Tibial artery (tissue), 4 donors: ENCODE measurements around the gene NIPBL.

ENCODE experiments used
- DNase-seq, 2 donors: peaks; one replicate each; pipeline ENCODE4 v3.0.0-alpha.2; 2019
- H3K27ac ChIP-seq, 2 donors: fragments of 200-600 bp; sonication (generic) in 1 of 2; 1 replicate in 1 of 2; 2 replicates in 1 of 2; pipeline ENCODE4 v1.5.1; 2018 to 2019; ENCODE audit warnings: mild to moderate bottlenecking in 1 of 2
- H3K27me3 ChIP-seq, 2 donors: fragments of 200-600 bp; sonication (generic) in 1 of 2; one replicate each; pipeline versions ENCODE4 v1.5.1 to v1.6.0; 2016 to 2019
- H3K36me3 ChIP-seq, 3 donors: fragments of 200-600 bp; sonication (generic) in 2 of 3; one replicate each; pipeline ENCODE4 v1.5.1; 2016 to 2019; ENCODE audit warnings: mild to moderate bottlenecking in 2 of 3
- H3K4me1 ChIP-seq, 4 donors: fragments of 200-600 bp; sonication (generic) in 2 of 4; 1 replicate in 3 of 4; 2 replicates in 1 of 4; pipeline ENCODE4 v1.5.1; 2016 to 2019
- H3K4me3 ChIP-seq, 2 donors: fragments of 200-600 bp; sonication (generic) in 1 of 2; 1 replicate in 1 of 2; 2 replicates in 1 of 2; pipeline ENCODE4 v1.5.1; 2018 to 2019; ENCODE audit warnings: mild to moderate bottlenecking in 2 of 2
- H3K9me3 ChIP-seq, 3 donors: fragments of 200-600 bp; sonication (generic) in 1 of 3; one replicate each; pipeline ENCODE4 v1.5.1; 2016 to 2019
- CTCF ChIP-seq, 2 experiments: fragments of 200-600 bp in 1 of 2; fragments of 450-650 bp in 1 of 2; IDR thresholded peaks; one replicate each; pipeline ENCODE4 v1.5.1; 2017 to 2019; ENCODE audit warnings: antibody characterized with exemption in 2 of 2, mild to moderate bottlenecking in 1 of 2, moderate library complexity in 1 of 2
- intact Hi-C: fragments of 100-400 bp; cut with DNase I; formaldehyde crosslinking; loops from one replicate; pipeline ENCODE4 v1.15.0; 2023; ENCODE audit warnings: low total_unique reads

The NIPBL gene

GRCh38 chr5:36957953-36958537 is 81.5 kb downstream of the NIPBL start:
- Histone ChIP-seq H3K36me3 (peaks cover 14 to 33% (median 23%) of the 10 kb centered on the region in 3 donors), H3K9me3 (no peaks in the 10 kb centered on the region), H3K27me3 (no peaks in the 10 kb centered on the region), H3K27ac (no peak overlapping the region), H3K4me3 (no peak overlapping the region), H3K4me1 (peaks cover 0 to 7% (median 3%) of the 10 kb centered on the region in 4 donors)
- no peak for DNase-seq
- no peak for TF ChIP-seq CTCF (IDR thresholded peaks at IDR 0.05)
- intact Hi-C loops, result no loop called here

GRCh38 chr5:36958612-36959011 is 82.0 kb downstream of the NIPBL start:
- Histone ChIP-seq H3K36me3 (peaks cover 14 to 38% (median 29%) of the 10 kb centered on the region in 3 donors), H3K9me3 (no peaks in the 10 kb centered on the region), H3K27ac (no peak overlapping the region), H3K4me3 (no peak overlapping the region), H3K4me1 (peaks cover 0 to 1% (median 0%) of the 10 kb centered on the region in 4 donors), H3K27me3 (no peaks in the 10 kb centered on the region)
- no peak for TF ChIP-seq CTCF (IDR thresholded peaks at IDR 0.05)
- intact Hi-C loops, result no loop called here
- DNase-seq, result no peak

GRCh38 chr5:36965179-36965578 is 88.6 kb downstream of the NIPBL start:
- peaks cover 25 to 56% (median 38%) of the 10 kb centered on the region in 3 donors for H3K36me3 ChIP-seq
- no peaks in the 10 kb centered on the region for H3K4me1 ChIP-seq
- H3K27ac ChIP-seq, result no peak overlapping the region
- TF ChIP-seq CTCF (IDR thresholded peaks at IDR 0.05), result no peak
- DNase-seq, result no peak
- no peaks in the 10 kb centered on the region for H3K27me3 ChIP-seq
- intact Hi-C loops, result no loop called here
- H3K9me3 ChIP-seq, result no peaks in the 10 kb centered on the region
- no peak overlapping the region for H3K4me3 ChIP-seq

- Histone ChIP-seq H3K27ac (no peak overlapping the region), H3K36me3 (peaks cover 15 to 57% (median 35%) of the 10 kb centered on the region in 3 donors), H3K27me3 (no peaks in the 10 kb centered on the region), H3K9me3 (no peaks in the 10 kb centered on the region), H3K4me3 (no peak overlapping the region), H3K4me1 (no peaks in the 10 kb centered on the region)
- no peak for TF ChIP-seq CTCF (IDR thresholded peaks at IDR 0.05)
- DNase-seq, result no peak
- intact Hi-C loops, result no loop called here
Observed at GRCh38 chr5:36969700-36970395, 93.3 kb downstream of the NIPBL start.

GRCh38 chr5:36978196-36978595 is 101.6 kb downstream of the NIPBL start:
- Histone ChIP-seq H3K4me1 (no peaks in the 10 kb centered on the region), H3K4me3 (no peak overlapping the region), H3K27ac (no peak overlapping the region), H3K36me3 (peaks cover 27 to 40% (median 28%) of the 10 kb centered on the region in 3 donors), H3K27me3 (no peaks in the 10 kb centered on the region), H3K9me3 (no peaks in the 10 kb centered on the region)
- TF ChIP-seq CTCF (IDR thresholded peaks at IDR 0.05), result no peak
- intact Hi-C loops, result no loop called here
- no peak for DNase-seq
